Measurements from ENCODE around the gene ZNF281.

Gene ZNF281

DNA sequence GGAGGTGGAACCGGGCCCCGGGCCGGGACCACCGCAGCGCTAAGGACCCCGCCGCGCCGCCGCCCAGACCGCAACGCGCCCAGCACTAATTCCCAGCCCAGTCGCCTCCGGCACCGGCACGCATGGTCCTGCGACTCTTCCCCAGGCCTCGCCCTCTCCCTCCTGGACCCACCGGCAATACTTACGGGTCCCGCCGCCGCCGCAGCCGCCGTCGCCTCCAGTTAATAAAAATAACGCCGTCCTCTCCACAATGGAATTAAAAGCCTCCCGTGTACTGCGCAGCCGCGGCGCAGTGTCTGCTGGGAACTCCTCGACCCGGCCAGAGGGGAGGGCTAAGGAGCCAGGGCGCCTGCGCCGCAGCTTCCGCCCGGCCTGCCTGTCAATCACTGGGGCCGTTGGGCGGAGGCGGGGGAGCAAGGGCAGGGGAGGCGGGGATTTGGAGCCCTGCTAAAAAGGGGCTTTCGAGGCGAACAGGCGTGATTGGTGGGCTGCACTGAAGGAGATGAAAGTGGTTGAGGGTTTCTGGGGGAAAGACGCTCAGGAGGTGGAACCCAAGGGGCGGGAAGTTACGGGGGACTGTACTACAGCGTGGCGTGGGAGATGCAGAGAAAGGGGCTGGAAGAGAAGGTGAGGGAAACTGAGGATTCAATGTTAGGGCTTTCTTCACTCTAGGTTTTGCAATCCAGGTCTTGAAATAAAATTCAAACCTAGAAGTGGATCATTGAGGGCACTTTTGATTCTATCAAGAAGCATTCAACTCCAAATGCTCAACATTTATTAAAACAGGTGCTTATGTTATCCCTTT lies at the start of gene ZNF281 (continued):
- TF ChIP-seq, protein P1, sequence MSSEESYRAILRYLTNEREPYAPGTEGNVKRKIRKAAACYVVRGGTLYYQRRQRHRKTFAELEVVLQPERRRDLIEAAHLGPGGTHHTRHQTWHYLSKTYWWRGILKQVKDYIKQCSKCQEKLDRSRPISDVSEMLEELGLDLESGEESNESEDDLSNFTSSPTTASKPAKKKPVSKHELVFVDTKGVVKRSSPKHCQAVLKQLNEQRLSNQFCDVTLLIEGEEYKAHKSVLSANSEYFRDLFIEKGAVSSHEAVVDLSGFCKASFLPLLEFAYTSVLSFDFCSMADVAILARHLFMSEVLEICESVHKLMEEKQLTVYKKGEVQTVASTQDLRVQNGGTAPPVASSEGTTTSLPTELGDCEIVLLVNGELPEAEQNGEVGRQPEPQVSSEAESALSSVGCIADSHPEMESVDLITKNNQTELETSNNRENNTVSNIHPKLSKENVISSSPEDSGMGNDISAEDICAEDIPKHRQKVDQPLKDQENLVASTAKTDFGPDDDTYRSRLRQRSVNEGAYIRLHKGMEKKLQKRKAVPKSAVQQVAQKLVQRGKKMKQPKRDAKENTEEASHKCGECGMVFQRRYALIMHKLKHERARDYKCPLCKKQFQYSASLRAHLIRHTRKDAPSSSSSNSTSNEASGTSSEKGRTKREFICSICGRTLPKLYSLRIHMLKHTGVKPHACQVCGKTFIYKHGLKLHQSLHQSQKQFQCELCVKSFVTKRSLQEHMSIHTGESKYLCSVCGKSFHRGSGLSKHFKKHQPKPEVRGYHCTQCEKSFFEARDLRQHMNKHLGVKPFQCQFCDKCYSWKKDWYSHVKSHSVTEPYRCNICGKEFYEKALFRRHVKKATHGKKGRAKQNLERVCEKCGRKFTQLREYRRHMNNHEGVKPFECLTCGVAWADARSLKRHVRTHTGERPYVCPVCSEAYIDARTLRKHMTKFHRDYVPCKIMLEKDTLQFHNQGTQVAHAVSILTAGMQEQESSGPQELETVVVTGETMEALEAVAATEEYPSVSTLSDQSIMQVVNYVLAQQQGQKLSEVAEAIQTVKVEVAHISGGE (tag by site-specific recombination; conservative IDR thresholded peaks at IDR 0.05; ENCODE audit: low read depth): peak; percentile 10; the same call in 1 of the 2 replicates
- TF ChIP-seq ZNF701 (tag by site-specific recombination; IDR thresholded peaks at IDR 0.05): no peak
- TF ChIP-seq ZNF473 (tag by site-specific recombination; IDR thresholded peaks at IDR 0.05): no peak
- 0 out of 2 replicates have a peak, but pooled peaks have one; percentile 17 for TF ChIP-seq ZSCAN4 (tag by site-specific recombination; IDR thresholded peaks at IDR 0.05)
- TF ChIP-seq ZNF837 (tag by site-specific recombination; IDR thresholded peaks at IDR 0.05): no peak
- no peak; the same call in 1 of the 2 replicates for TF ChIP-seq ZNF629 (tag by site-specific recombination; IDR thresholded peaks at IDR 0.05)
- TF ChIP-seq ZBTB20 (tag by site-specific recombination; IDR thresholded peaks at IDR 0.05): no peak; the same call in 1 of the 2 replicates
- no peak for TF ChIP-seq ZNF776 (tag by site-specific recombination; IDR thresholded peaks at IDR 0.05; ENCODE audit: borderline replicate concordance)
- no peak for TF ChIP-seq ZNF19 (tag by site-specific recombination; IDR thresholded peaks at IDR 0.05; ENCODE audit: low read depth)
- peak; percentile 61; the same call in 1 of the 2 replicates for TF ChIP-seq ZNF600 (tag by site-specific recombination; IDR thresholded peaks at IDR 0.05)
- TF ChIP-seq GLIS2 (tag by site-specific recombination; IDR thresholded peaks at IDR 0.05): peak; percentile 57
- TF ChIP-seq, protein P2, sequence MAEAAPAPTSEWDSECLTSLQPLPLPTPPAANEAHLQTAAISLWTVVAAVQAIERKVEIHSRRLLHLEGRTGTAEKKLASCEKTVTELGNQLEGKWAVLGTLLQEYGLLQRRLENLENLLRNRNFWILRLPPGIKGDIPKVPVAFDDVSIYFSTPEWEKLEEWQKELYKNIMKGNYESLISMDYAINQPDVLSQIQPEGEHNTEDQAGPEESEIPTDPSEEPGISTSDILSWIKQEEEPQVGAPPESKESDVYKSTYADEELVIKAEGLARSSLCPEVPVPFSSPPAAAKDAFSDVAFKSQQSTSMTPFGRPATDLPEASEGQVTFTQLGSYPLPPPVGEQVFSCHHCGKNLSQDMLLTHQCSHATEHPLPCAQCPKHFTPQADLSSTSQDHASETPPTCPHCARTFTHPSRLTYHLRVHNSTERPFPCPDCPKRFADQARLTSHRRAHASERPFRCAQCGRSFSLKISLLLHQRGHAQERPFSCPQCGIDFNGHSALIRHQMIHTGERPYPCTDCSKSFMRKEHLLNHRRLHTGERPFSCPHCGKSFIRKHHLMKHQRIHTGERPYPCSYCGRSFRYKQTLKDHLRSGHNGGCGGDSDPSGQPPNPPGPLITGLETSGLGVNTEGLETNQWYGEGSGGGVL (tag by site-specific recombination; IDR thresholded peaks at IDR 0.05): peak; percentile 26
- 0 out of 2 replicates have a peak, but pooled peaks have one; percentile 25 for TF ChIP-seq ZNF366 (tag by site-specific recombination; conservative IDR thresholded peaks at IDR 0.05)
- no peak for TF ChIP-seq ZBTB1 (tag by site-specific recombination; IDR thresholded peaks at IDR 0.05)
- peak; percentile 19; the same call in 1 of the 2 replicates for TF ChIP-seq ZNF24 (tag by site-specific recombination; IDR thresholded peaks at IDR 0.05)
- peak; percentile 83 for TF ChIP-seq SP3 (tag by site-specific recombination; IDR thresholded peaks at IDR 0.05)
- peak; percentile 95 for TF ChIP-seq PRDM10 (tag by site-specific recombination; IDR thresholded peaks at IDR 0.05)
- TF ChIP-seq ZNF416 (tag by site-specific recombination; IDR thresholded peaks at IDR 0.05): no peak
- no peak for TF ChIP-seq ZNF48 (tag by site-specific recombination; IDR thresholded peaks at IDR 0.05)
- TF ChIP-seq ZNF18 (tag by site-specific recombination; IDR thresholded peaks at IDR 0.05): no peak
- TF ChIP-seq ZNF555 (tag by site-specific recombination; conservative IDR thresholded peaks at IDR 0.05): no peak
- TF ChIP-seq ZNF202 (tag by site-specific recombination; IDR thresholded peaks at IDR 0.05; ENCODE audit: borderline replicate concordance): no peak
- no peak for TF ChIP-seq ZNF513 (tag by site-specific recombination; IDR thresholded peaks at IDR 0.05)
- TF ChIP-seq ZNF548 (tag by site-specific recombination; IDR thresholded peaks at IDR 0.05): no peak
- TF ChIP-seq ZSCAN23 (tag by site-specific recombination; IDR thresholded peaks at IDR 0.05): no peak
- peak; percentile 93 for TF ChIP-seq ZXDB (tag by site-specific recombination; IDR thresholded peaks at IDR 0.05)
